Tibial nerve (tissue), 4 donors: ENCODE data around the gene KIAA1191.

Source experiments
- EP300 ChIP-seq, 2 donors: sonication (generic); formaldehyde crosslinking; IDR thresholded peaks; one replicate each; pipeline ENCODE4 v1.6.1; 2017; ENCODE audit warnings: antibody characterized with exemption in 2 of 2, mild to moderate bottlenecking in 1 of 2
- TF ChIP-seq, protein P1 (sequence below), 5 experiments: fragments of 200-600 bp in 3 of 5; fragments of 450-650 bp in 2 of 5; sonication (generic) in 3 of 5; IDR thresholded peaks; one replicate each; pipeline ENCODE4 v1.5.1; 2016 to 2019; ENCODE audit warnings: antibody characterized with exemption in 5 of 5, mild to moderate bottlenecking in 3 of 5, moderate library complexity in 2 of 5

DNA sequence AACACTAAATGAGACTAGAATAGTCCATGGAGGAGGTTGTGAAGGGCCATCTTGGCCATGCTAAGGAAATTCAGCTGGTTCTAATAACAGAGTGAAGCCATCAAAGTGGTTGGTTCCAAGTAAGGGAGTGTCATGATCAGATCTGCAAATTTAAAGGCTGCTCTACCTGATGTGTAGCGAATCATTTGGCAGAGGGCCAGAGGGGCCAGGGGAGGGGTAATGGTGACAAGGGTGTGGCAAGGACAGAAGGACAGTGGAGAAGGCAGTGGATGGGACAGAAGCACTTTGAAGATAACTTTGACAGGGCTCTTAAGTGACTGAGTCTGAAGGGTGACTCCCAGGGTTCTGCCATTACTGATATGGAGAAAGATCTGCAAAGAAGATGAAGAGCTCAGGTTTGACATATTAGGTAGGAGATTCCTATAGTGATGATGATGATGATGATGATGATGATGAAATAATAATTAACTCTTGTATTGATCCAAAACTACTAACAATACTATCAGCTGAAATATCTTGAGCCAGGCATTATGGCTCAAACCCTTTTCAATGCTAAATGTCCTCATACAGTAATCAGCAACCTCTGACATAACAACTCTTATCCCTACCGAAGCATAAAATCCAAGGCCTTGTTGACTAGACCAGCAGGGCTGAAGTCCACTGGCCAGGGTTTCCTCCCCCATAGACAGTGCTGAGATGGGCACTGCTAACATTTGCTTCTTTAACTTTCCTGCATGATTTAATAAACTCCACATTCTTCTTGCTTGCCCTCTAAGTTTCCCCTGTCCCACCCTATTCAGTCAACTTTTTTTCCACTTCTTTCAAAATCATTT is 20.0 kb downstream of the KIAA1191 start:
- TF ChIP-seq, protein P1, sequence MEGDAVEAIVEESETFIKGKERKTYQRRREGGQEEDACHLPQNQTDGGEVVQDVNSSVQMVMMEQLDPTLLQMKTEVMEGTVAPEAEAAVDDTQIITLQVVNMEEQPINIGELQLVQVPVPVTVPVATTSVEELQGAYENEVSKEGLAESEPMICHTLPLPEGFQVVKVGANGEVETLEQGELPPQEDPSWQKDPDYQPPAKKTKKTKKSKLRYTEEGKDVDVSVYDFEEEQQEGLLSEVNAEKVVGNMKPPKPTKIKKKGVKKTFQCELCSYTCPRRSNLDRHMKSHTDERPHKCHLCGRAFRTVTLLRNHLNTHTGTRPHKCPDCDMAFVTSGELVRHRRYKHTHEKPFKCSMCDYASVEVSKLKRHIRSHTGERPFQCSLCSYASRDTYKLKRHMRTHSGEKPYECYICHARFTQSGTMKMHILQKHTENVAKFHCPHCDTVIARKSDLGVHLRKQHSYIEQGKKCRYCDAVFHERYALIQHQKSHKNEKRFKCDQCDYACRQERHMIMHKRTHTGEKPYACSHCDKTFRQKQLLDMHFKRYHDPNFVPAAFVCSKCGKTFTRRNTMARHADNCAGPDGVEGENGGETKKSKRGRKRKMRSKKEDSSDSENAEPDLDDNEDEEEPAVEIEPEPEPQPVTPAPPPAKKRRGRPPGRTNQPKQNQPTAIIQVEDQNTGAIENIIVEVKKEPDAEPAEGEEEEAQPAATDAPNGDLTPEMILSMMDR (IDR thresholded peaks at IDR 0.05) = no peak
- TF ChIP-seq EP300 (IDR thresholded peaks at IDR 0.05) = no peak
